ENCODE data around the gene DNAJC30. TPM values are rescaled to one million over a fixed set of nuclear protein-coding genes. Genes with fewer than 3 reads are reported as not detected.
"Not testable (repeated sequence)": the region's sequence is repeated elsewhere in the genome, so short reads cannot be mapped to it uniquely, and the experiment has no call there.

The DNAJC30 gene
- total RNA-seq, 2 donors from 2014 or later = 3.7 to 7.5 TPM

DNA sequence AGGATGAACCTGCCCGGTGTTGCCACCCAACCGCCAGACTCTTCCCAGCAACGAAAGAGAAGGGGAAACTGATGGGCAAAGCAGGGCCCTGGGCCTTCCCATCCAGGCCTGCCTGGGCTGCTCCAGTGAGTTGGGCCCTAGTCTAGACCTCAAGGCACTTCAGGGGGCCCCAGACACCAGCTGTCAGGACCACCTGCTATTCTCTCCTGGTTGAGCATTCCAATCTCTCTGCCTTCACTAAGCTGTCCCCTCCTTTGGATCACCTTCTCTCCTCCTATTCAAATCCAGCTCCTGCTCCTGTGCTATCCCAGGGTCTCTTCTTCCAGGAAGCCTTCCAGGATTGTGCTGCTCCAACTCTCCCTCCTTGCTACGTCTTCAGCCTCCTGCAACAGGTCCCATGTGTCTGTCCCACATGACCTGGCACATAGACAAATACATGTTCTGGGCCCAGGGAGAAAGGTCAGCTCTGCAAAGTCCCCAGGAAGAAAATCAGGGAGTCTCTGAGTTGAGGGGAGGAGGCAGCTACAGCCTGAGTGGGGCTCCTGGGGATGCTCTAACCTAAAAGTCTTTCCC is 33.2 kb upstream of the DNAJC30 start:
- no peak for ATAC-seq
- no peaks in the 10 kb centered on the region for H3K36me3 Mint-ChIP-seq
- no peaks in the 10 kb centered on the region for H3K9me3 Mint-ChIP-seq
- no peak overlapping the region for H3K27ac Mint-ChIP-seq
- no peak for DNase-seq (ENCODE audit: low spot score in 2 of 2)

DNA sequence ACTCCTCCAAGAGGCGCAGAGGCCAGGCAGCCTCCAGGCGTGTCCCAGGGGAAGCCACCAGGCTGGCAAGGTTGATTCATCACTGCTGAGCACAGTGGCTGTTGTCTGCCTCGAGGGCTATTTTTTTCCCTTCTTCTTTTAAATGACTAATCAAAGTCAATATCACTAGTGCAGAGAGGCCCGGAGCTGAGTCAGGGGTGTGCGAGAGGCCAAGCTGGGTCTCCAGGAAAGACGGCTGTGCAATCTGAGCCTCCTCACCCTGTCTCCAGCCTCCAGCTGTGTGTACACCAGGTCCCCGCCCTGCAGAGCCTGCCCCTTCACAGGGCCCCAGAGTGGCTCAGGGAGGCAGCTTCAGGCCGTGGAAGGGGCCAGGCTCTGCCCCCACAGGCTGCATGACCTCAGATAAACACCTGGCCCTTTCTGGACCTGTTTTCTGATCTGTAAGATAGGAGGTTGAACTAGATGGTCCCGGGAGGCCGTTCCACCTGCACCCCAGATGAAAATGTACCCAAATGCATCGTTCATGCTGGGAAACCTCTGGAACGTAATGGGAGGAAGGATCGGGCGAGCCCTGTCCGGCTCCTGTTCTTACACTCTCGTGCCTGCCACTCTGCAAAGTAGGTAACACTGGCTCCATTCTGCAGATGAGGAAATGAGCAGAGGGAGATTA is 32.5 kb upstream of the DNAJC30 start:
- Mint-ChIP-seq H3K27ac (no peak overlapping the region), H3K36me3 (no peaks in the 10 kb centered on the region), H3K9me3 (no peaks in the 10 kb centered on the region)
- peak in 1 of 2 donors; percentile 59 for DNase-seq (ENCODE audit: low spot score in 2 of 2)
- peak; percentile 62 to 75 for ATAC-seq

DNA sequence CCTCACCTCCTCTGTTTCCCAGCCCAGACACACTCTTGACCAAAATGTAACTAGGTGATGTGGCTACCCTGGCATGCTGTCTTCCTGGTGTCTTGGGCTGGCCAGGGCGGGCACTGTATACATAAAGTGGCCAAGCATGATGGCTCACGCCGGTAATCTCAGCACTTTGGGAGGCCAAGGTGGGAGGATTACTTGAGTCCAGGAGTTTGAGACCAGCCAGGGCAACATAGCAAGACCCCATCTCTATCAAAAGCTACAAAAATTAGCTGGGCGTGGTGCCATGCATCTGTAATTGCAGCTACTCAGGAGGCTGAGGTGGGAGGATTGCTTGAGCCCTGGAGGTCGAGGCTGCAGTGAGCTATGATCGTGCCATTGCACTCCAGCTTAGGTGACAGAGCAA is 30.1 kb upstream of the DNAJC30 start:
- not testable (repeated sequence) for ATAC-seq; H3K9me3 Mint-ChIP-seq; H3K27ac Mint-ChIP-seq; H3K36me3 Mint-ChIP-seq; DNase-seq (ENCODE audit: low spot score in 2 of 2)

DNA sequence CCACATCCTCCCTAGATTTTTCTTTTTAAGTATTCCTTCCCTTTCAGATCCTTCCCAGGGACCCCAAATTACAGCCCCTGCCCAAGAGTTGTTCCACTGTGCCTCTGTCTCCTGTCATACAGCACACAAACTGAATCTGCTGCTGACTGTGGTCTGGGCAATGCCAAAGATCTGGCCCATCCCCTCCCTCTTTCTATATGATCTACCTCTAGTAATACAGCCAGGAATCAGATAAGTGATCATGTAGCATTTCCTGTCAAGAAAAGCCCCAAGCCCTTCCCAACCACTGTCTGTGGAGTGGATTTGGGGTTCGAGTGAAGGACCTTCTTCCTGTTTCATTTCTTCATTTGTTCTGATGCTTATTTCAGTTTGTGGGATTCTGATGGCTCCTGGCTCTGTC is 29.5 kb upstream of the DNAJC30 start:
- no peaks in the 10 kb centered on the region for H3K36me3 Mint-ChIP-seq

DNA sequence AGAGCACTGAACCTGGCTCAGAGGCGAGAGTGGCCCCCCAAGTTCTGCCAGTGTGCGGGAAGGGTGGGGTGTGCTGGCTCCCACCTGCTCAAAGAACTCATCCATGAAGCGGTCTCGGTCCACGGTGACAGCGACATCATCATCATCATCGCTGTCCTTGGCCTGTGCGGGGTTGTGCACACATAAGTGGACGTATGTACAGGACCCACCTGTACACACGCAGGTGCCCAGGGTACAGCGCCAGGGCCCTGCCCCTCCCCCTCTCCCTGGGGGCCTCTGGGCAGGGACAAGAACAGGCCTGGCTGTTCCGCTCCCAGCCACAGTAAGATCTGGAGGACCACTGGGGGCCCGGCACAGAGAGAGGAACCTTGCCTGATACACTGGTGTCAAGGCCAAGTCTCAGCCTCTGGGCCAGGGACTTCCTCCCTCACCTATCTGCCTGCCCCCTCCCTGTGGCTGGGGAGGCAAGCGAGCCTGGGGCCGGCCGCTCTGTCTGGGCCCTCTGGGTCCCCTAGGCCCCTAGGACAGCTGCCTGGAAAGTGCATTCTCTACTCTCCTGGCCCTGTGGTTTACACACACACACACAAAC is 25.8 kb upstream of the DNAJC30 start:
- H3K36me3 Mint-ChIP-seq = no peaks in the 10 kb centered on the region
- ATAC-seq = no peak
- no peaks in the 10 kb centered on the region for H3K9me3 Mint-ChIP-seq
- no peak for DNase-seq (ENCODE audit: low spot score in 2 of 2)
- no peak overlapping the region for H3K27ac Mint-ChIP-seq

More for the DNA sequence above, 29.5 kb upstream of the DNAJC30 start:
- ATAC-seq = no peak
- Mint-ChIP-seq H3K27ac (no peak overlapping the region), H3K9me3 (no peaks in the 10 kb centered on the region)
- DNase-seq (ENCODE audit: low spot score in 2 of 2) = no peak

DNA sequence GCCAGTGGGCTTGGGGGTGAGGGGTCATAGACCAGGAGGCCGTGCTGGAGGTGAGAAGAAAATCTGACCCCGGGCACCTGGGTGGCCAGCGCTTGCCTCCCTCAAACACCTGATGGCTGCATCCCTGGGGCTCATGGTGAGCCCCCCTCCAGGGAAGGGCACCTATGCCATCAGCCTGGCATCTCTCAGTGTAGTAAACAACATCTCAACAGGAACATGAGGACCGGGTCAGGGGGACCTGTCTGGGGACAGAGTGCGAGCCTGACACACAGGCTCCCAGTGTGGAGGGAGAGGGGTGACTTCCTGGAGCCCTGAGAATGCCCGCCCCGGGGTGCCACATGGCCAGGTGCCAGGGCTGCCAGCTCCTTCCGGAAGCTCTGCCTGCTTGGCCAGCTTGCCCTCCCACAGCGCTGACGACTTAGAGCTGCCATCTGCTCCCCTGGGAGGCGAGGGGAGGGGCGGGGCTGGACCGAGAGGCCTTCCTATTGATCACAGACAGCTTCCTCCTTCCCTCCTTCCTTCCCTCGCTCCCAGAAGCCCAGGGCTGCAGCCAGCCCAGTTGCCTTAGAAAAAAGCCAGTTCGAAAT is 23.9 kb upstream of the DNAJC30 start:
- Mint-ChIP-seq H3K27ac (peak overlapping the region in 1 of 2 donors; percentile 27), H3K36me3 (no peaks in the 10 kb centered on the region), H3K9me3 (no peaks in the 10 kb centered on the region)
- no peak for DNase-seq (ENCODE audit: low spot score in 2 of 2)
- peak in 1 of 2 donors; percentile 39 for ATAC-seq

DNA sequence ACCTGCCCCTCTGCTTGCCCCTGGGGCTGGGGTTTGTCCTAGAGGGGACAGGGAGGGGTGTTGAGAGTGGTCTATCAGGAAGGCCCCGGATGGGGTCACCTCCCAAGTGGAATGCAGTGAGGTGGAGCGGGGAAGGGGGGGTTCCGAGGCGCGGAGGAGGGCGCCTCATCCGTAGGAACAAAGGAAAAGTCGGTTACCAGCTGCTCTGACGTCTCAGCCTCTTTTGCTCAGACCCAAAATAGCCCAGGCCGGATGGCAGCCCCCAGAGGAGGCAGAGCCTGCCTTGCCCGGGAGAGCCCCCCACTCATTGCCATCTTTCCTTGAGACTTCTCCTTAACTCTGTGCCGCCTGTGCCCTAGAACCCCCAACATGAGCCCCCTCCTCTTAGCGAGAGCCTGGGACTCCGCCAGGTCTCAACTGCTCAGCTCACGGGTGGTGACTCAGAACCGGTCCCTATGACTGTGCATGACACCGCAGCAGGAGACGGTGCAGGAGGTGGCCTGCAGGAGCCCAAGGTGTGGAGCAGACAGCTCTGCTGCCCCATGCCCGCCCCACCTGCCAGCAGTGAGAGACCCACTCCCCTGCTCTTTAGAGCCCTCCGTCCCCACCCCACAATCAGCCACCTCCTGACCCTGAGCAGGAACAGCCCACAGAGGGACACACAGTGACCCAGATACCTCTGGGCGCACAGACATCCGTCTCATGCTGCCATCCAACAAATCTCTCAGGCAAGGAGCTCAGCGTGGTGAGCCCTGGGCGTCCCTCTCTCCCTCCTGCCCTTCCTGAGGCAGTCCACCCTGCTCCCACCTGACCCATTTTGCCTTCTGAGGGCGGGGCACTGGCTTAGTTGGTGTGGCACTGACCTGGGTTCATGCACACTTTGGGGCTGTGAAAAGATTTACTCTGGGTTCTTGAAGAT is 23.1 kb upstream of the DNAJC30 start:
- Mint-ChIP-seq H3K36me3 (no peaks in the 10 kb centered on the region), H3K27ac (no peak overlapping the region), H3K9me3 (no peaks in the 10 kb centered on the region)
- peak; percentile 77 to 87 for ATAC-seq
- peak in 1 of 2 donors; percentile 41 for DNase-seq (ENCODE audit: low spot score in 2 of 2)

DNA sequence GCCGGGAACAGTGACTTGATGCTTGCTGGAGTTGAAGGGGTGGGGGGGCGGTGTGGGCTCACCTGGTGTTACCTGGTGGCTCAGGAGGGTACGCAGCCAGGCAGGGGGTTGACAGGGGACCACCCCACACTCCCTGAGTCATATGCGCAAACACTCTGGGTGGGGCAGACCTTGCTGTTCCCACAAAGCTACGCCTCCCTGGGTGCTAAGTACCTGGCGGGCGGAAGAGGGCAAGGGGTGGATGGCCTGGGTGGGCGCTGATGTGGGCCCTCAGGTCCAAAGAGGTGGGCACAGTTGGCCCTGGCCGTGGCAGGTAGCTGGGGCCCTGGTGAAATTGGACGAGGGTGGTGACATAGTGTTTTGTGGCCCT is 22.3 kb upstream of the DNAJC30 start:
- Mint-ChIP-seq H3K9me3 (no peaks in the 10 kb centered on the region), H3K27ac (no peak overlapping the region)
- ATAC-seq = no peak

DNA sequence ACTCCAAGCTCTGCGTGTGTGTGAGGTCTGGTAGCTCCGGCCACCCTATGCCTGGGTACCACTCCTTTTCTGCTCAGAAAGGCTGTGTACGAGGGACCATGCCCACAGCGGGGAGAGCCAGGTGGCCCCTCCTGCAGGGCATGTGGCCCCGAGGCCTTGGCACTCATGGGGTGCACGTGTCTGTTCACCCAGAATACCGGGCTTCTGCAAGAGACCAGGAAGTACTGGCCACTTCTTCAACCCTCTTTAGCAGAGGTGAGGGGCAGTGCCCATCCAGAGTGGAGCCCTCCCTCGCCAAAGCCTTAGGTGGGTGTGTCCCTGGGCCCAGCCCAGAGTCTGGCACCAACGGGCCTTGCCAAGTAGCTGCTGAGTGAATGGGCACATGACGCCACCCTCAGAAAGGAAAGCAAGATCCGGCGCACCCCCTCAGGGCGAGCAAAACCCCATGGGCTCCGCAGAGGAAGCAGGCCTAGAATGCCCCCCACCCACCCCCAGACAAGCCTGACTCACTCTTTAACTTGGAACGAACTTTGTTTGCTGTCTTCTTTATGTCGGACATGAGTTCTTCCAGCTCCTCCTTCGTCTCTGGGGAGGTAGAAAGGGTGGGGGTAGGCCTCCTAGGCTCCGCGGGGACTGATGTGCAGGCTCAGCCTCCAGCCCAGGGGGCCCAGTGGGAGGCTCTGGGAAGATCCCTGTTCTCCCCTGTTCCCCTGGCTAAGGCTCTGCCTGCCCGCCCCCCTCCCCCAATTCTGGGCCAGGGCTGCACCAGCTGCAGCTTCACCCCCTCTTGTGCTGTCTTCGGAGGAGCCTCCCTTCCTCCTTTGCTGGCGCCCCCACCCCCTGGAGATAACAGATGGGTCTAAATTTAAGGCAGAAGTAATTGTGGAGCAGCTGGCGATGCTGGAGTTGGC is 21.6 kb upstream of the DNAJC30 start:
- Mint-ChIP-seq H3K9me3 (no peaks in the 10 kb centered on the region), H3K36me3 (no peaks in the 10 kb centered on the region)
- no peak for ATAC-seq

More for the DNA sequence above, 22.3 kb upstream of the DNAJC30 start:
- no peaks in the 10 kb centered on the region for H3K36me3 Mint-ChIP-seq
- DNase-seq (ENCODE audit: low spot score in 2 of 2) = no peak

DNA sequence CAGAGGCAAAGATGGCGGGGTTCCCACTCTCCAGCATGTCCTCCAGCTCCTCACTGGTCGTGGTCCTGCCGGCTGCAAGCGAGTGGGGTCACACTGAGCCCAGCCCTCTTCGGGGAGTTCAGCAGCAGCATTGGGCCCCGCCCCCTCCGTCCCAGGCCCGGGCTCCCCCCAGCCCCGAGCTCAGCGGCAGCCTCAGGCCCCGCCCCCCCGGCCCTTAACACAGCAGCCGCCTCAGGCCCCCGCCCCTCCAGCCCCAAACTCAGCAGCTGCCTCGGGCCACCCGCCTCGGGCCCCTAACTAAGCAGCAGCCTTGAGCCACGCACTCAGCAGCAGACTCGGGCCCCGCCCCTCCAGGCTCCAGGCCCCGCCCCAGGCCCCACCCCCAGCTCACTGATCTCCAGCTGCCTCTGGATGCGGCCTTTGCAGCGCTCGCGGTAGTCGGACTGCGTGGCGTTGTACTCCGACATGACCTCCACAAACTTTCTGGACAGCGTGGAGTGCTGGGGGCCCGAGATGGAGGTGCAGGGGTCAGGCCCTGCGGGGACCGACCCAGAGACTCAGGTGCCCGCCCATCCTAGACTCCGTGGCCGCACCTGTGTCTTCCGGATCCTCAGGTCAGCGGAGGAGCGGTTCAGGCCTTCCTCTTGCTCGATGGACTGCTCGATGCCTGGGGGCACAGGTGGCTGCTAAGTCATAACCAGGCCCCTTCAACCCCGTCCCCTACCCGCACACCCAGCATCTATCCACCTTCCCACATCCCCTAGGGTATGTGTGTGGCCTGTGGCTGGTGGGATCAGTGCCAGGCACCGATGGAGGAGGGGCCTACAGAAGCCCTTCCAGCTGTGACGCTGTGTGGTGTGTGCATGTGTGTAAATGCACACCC is 20.7 kb upstream of the DNAJC30 start:
- Mint-ChIP-seq H3K36me3 (no peaks in the 10 kb centered on the region), H3K9me3 (no peaks in the 10 kb centered on the region), H3K27ac (no peak overlapping the region)
- peak in 1 of 2 donors; percentile 55 for DNase-seq (ENCODE audit: low spot score in 2 of 2)
- ATAC-seq = peak; percentile 30 to 69

More for the DNA sequence above, 21.6 kb upstream of the DNAJC30 start:
- DNase-seq (ENCODE audit: low spot score in 2 of 2) = no peak
- H3K27ac Mint-ChIP-seq = no peak overlapping the region

DNA sequence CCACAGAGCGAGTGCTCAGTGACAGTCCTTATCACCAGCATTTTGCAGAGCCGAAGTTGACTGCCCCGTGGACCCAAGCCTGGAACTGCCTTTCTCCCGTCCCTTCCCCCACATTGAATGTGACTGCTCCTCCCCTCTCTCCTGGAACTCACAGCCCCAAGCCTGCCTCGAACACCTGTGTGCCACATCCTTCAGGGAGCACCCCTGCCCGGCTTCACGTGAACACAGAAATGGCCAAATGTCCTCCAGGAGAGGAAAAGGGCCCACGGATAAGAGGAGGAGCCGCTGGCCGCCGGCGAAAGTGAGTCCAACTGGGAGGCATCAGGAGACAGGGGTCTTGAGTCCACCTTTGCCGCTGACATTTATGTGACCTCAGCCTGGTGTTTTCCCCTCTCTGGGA is 20.0 kb upstream of the DNAJC30 start:
- H3K9me3 Mint-ChIP-seq = no peaks in the 10 kb centered on the region
- no peak overlapping the region for H3K27ac Mint-ChIP-seq
- ATAC-seq = no peak
- H3K36me3 Mint-ChIP-seq = no peaks in the 10 kb centered on the region
- no peak for DNase-seq (ENCODE audit: low spot score in 2 of 2)

DNA sequence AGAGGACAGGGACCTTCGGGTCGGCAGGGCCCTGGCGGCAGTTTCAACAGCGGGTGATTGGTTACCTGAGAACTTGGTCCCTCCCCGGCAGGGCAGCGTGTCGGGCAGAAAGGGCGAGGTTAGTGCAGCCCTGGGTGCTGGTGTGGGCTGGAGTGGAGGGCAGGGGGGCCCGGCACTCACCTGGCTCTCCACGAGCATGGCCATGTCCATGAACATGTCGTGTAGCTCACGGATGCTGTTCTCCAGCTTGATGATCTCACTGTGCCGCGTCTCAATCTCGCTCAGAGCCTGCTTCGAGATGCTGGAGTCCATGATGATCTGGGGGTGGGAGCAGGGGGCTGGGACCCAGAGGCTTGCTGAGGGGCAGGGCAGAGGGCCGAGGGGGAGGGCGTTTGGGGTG is 19.4 kb upstream of the DNAJC30 start:
- ATAC-seq = no peak
- Mint-ChIP-seq H3K36me3 (no peaks in the 10 kb centered on the region), H3K27ac (no peak overlapping the region), H3K9me3 (no peaks in the 10 kb centered on the region)
- DNase-seq (ENCODE audit: low spot score in 2 of 2) = no peak

DNA sequence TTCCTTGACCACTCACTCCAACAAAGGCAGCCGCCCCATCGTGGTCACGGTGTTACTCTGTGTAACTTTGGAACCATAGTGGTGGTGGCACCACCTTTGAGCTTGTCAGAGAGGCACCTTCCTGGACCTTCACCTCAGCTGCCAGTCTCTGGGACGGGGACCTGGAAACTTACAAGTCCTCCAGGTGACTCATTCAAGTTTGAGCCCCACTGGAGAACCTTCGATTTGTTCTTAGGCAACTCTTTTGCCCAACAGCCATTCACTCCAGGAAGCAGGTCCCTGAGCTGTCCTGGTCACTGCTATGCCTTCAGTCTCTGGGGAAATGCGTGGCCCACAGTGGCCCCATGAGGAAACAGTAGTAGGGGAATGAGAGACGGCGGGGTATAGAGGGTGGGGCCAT is 19.0 kb upstream of the DNAJC30 start:
- DNase-seq (ENCODE audit: low spot score in 2 of 2) (no peak), ATAC-seq (no peak)
- no peak overlapping the region for H3K27ac Mint-ChIP-seq
- H3K36me3 Mint-ChIP-seq = no peaks in the 10 kb centered on the region
- H3K9me3 Mint-ChIP-seq = no peaks in the 10 kb centered on the region

DNA sequence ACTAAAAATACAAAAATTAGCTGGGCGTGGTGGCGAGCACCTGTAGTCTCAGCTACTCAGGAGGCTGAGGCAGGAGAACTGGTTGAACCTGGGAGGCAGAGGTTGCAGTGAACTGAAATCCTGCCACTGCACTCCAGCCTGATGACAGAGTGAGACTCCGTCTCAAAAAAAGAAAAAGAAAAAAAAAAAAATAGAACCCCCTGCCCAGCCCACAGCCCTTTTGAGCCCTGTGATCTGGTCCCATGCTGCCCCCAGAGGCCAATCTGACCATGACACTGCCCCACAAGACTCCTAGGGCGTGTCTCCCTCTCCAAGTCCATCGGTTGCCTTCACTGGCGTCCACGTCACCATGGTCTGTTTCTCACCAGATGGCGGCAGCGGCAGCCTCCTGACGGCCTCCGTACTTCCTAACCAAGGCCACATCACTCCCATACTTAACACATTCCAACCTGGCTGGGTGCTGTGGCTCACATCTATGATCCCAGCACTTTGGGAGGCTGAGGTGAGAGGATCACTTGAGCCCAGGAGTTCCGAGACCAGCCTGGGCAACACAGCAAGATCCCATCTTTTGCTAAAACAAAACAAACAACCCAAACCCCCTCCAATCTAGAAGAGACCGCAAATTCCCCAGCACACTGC is 18.2 kb upstream of the DNAJC30 start:
- H3K27ac Mint-ChIP-seq = no peak overlapping the region
- DNase-seq (ENCODE audit: low spot score in 2 of 2) (peak in 1 of 2 donors; percentile 43), ATAC-seq (peak in 1 of 2 donors; percentile 48)
- no peaks in the 10 kb centered on the region for H3K36me3 Mint-ChIP-seq
- H3K9me3 Mint-ChIP-seq = no peaks in the 10 kb centered on the region
